SU-DHL-6 (cell line): Measurements from ENCODE around the gene CDH13.
"Not testable (repeated sequence)": the region's sequence is repeated elsewhere in the genome, so short reads cannot be mapped to it uniquely, and the experiment has no call there.

ENCODE experiments used
- H2AFZ ChIP-seq: fragments of 200-600 bp; sonication (generic); 2 replicates; pipeline ENCODE4 v1.6.1; 2014; ENCODE audit warnings: low read depth, mild to moderate bottlenecking, moderate library complexity, mixed read lengths, antibody characterized with exemption, low read length; ENCODE audit not compliant: severe bottlenecking
- H3F3A ChIP-seq: fragments of 200-600 bp; shearing (Covaris generic); 2 replicates; pipeline ENCODE4 v1.6.0; 2016; ENCODE audit warnings: antibody characterized with exemption, mild to moderate bottlenecking; ENCODE audit not compliant: insufficient read depth
- H3K27ac ChIP-seq: fragments of 200-600 bp; sonication (generic); 2 replicates; pipeline ENCODE4 v1.5.1; 2016; ENCODE audit warnings: low read depth, mild to moderate bottlenecking, low read length, moderate library complexity, mixed read lengths
- H3K27me3 ChIP-seq: fragments of 200-600 bp; sonication (generic), shearing (Covaris generic); 2 replicates; pipeline ENCODE4 v1.6.0; 2014; ENCODE audit warnings: mild to moderate bottlenecking, low read length
- H3K36me3 ChIP-seq: fragments of 200-600 bp; sonication (generic); 2 replicates; pipeline ENCODE4 v1.6.1; 2014; ENCODE audit warnings: mild to moderate bottlenecking, low read length, mixed read lengths
- H3K4me2 ChIP-seq: fragments of 300-600, 200-600 bp; shearing (Covaris generic), sonication (generic); 2 replicates; pipeline ENCODE4 v1.6.0; 2014; ENCODE audit warnings: low read length, low read depth, mild to moderate bottlenecking; ENCODE audit not compliant: poor library complexity, severe bottlenecking
- H3K4me3 ChIP-seq: fragments of 200-600 bp; sonication (generic); 2 replicates; pipeline ENCODE4 v1.5.1; 2014; ENCODE audit warnings: antibody characterized with exemption, low read length, mild to moderate bottlenecking, mixed read lengths; ENCODE audit not compliant: insufficient read depth, poor library complexity, severe bottlenecking
- H3K79me2 ChIP-seq: fragments of 200-600 bp; sonication (generic); 2 replicates; pipeline ENCODE4 v1.6.1; 2014; ENCODE audit warnings: mild to moderate bottlenecking, low read length, moderate library complexity; ENCODE audit not compliant: insufficient read depth
- H3K9ac ChIP-seq: fragments of 200-600 bp; sonication (generic); 2 replicates; pipeline ENCODE4 v1.7.0; 2014; ENCODE audit warnings: mild to moderate bottlenecking, low read length
- H3K9me2 ChIP-seq: fragments of 200-600 bp; sonication (generic); replicated peaks from 2 replicates; pipeline ENCODE4 v1.6.1; 2014; ENCODE audit warnings: low read length; ENCODE audit not compliant: insufficient read depth
- H3K9me3 ChIP-seq: fragments of 200-600 bp; sonication (generic); 2 replicates; pipeline ENCODE4 v1.6.1; 2014; ENCODE audit warnings: low read length, mixed read lengths; ENCODE audit not compliant: insufficient read depth
- H4K20me1 ChIP-seq: fragments of 200-600 bp; sonication (generic); 2 replicates; pipeline ENCODE4 v1.6.1; 2014; ENCODE audit warnings: low read depth, mild to moderate bottlenecking, antibody characterized with exemption, low read length, moderate library complexity, mixed read lengths
- EZH2phosphoT487 ChIP-seq: fragments of 200-600 bp; sonication (generic), shearing (Covaris generic); conservative IDR thresholded peaks from 2 replicates; pipeline ENCODE4 v1.6.1; 2018; ENCODE audit warnings: mild to moderate bottlenecking, antibody characterized with exemption, low read length, moderate library complexity, mixed read lengths
- TF ChIP-seq, protein P1 (sequence below): fragments of 200-600 bp; sonication (generic); IDR thresholded peaks from one replicate; pipeline ENCODE4 v1.5.1; 2017; ENCODE audit warnings: antibody characterized with exemption, mild to moderate bottlenecking, low read length, moderate library complexity; ENCODE audit not compliant: insufficient read depth, poor library complexity, severe bottlenecking

CDH13 gene

GRCh38 chr16:82924075-82924854 is 297.5 kb downstream of the CDH13 start:
- H2AFZ ChIP-seq, result no peak overlapping the region

DNA sequence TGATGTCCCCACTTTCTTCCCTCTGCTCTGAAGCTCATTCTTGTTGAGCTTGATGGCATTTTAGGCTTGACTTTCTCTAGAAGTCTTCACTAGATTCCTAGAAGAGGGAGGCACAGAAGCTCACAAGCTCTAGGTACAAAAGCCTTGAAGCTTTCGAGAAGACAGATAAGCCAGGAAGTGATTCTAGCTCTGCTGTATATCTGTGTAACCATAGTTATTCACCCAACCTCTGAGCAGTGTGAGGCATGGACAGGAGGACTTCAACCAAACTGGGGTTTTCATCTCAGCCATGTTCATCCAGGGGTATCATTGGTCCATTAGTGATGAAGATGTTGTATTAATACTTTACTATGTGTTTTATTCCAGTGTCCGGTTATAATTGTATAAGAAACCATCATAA is 299.7 kb downstream of the CDH13 start:
- H4K20me1 ChIP-seq, result no peaks in the 10 kb centered on the region
- no peak overlapping the region for H3K9ac ChIP-seq
- no peak overlapping the region for H2AFZ ChIP-seq
- H3K9me2 ChIP-seq, result no peaks in the 10 kb centered on the region
- no peak for TF ChIP-seq EZH2phosphoT487
- TF ChIP-seq, protein P1, sequence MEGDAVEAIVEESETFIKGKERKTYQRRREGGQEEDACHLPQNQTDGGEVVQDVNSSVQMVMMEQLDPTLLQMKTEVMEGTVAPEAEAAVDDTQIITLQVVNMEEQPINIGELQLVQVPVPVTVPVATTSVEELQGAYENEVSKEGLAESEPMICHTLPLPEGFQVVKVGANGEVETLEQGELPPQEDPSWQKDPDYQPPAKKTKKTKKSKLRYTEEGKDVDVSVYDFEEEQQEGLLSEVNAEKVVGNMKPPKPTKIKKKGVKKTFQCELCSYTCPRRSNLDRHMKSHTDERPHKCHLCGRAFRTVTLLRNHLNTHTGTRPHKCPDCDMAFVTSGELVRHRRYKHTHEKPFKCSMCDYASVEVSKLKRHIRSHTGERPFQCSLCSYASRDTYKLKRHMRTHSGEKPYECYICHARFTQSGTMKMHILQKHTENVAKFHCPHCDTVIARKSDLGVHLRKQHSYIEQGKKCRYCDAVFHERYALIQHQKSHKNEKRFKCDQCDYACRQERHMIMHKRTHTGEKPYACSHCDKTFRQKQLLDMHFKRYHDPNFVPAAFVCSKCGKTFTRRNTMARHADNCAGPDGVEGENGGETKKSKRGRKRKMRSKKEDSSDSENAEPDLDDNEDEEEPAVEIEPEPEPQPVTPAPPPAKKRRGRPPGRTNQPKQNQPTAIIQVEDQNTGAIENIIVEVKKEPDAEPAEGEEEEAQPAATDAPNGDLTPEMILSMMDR, result no peak
- H3K79me2 ChIP-seq, result no peaks in the 10 kb centered on the region
- H3F3A ChIP-seq, result no peaks in the 10 kb centered on the region
- H3K27ac ChIP-seq, result no peak overlapping the region
- H3K4me3 ChIP-seq, result no peak overlapping the region
- H3K36me3 ChIP-seq, result no peaks in the 10 kb centered on the region
- no peaks in the 10 kb centered on the region for H3K27me3 ChIP-seq
- H3K9me3 ChIP-seq, result no peaks in the 10 kb centered on the region
- no peak overlapping the region for H3K4me2 ChIP-seq

More at GRCh38 chr16:82924075-82924854, 297.5 kb downstream of the CDH13 start:
- H3K9ac ChIP-seq, result no peak overlapping the region
- H3K79me2 ChIP-seq, result no peaks in the 10 kb centered on the region
- no peaks in the 10 kb centered on the region for H4K20me1 ChIP-seq
- H3K9me2 ChIP-seq, result no peaks in the 10 kb centered on the region
- no peaks in the 10 kb centered on the region for H3F3A ChIP-seq
- TF ChIP-seq EZH2phosphoT487, result no peak
- TF ChIP-seq, protein P1, result no peak
- H3K4me2 ChIP-seq, result no peak overlapping the region
- H3K9me3 ChIP-seq, result no peaks in the 10 kb centered on the region
- no peak overlapping the region for H3K4me3 ChIP-seq
- no peaks in the 10 kb centered on the region for H3K36me3 ChIP-seq
- H3K27me3 ChIP-seq, result no peaks in the 10 kb centered on the region
- H3K27ac ChIP-seq, result no peak overlapping the region

GRCh38 chr16:82933933-82934332 is 307.2 kb downstream of the CDH13 start:
- not testable (repeated sequence) for H3K9ac ChIP-seq, H3K36me3 ChIP-seq, H3K9me2 ChIP-seq, H3K79me2 ChIP-seq, H3K4me2 ChIP-seq, H3K27ac ChIP-seq, H3K9me3 ChIP-seq, H3F3A ChIP-seq, H2AFZ ChIP-seq, H3K27me3 ChIP-seq, H3K4me3 ChIP-seq, H4K20me1 ChIP-seq

DNA sequence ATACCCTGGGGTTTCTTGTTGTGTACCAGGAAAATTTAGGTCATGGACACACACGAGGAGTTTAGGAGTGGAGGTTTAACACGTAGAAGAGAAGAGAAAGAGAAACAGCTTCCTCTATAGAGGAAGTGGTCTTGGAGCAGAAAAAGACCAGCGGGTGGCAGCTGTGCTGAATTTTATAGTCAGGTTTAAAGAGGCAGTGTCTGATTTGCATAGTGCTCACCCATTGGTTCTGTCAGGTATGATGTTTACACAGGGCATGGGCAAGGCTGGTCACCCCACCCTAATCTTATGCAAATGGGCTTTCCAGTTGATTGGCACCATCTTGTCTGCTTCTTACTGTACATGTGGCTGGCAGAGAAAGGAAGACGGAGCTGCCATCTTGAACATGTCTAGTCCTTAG is 309.0 kb downstream of the CDH13 start:
- H3K9me3 ChIP-seq, result 0 out of 2 replicates have a peak, but pooled peaks cover 6% of the 10 kb centered on the region
- H3K4me2 ChIP-seq, result no peak overlapping the region
- no peaks in the 10 kb centered on the region for H3K9me2 ChIP-seq
- H3K4me3 ChIP-seq, result no peak overlapping the region
- H3K79me2 ChIP-seq, result no peaks in the 10 kb centered on the region
- TF ChIP-seq, protein P1, result no peak
- no peak for TF ChIP-seq EZH2phosphoT487
- no peaks in the 10 kb centered on the region for H3F3A ChIP-seq
- no peak overlapping the region for H3K27ac ChIP-seq
- H3K36me3 ChIP-seq, result no peaks in the 10 kb centered on the region
- H3K27me3 ChIP-seq, result no peaks in the 10 kb centered on the region
- no peak overlapping the region for H3K9ac ChIP-seq
- H2AFZ ChIP-seq, result no peak overlapping the region
- no peaks in the 10 kb centered on the region for H4K20me1 ChIP-seq
